Astrocyte (in vitro differentiated cells and primary cell): Measurements from ENCODE around the gene DYNLT4. TPM values are rescaled to one million over a fixed set of nuclear protein-coding genes. Genes with fewer than 3 reads are reported as not detected.
A peak's percentile ranks its signal among the peaks of the same experiment; 100 is the strongest.

ENCODE experiments used
- DNase-seq: peaks from one replicate; pipeline ENCODE4 v3.0.0-alpha.2; 2010; ENCODE audit warnings: low read depth
- FAIRE-seq: peaks from 2 replicates; lab custom pipeline; 2011; peaks lifted over from hg19 to GRCh38; lab: Jason Lieb, UNC
- H2AFZ ChIP-seq: 2 replicates; pipeline ENCODE4 v1.6.0; 2012; ENCODE audit warnings: low read depth, low read length, inconsistent platforms
- H3K27ac ChIP-seq: 2 replicates; pipeline ENCODE4 v1.5.1; 2011; ENCODE audit warnings: low read depth, low read length, inconsistent platforms
- H3K27me3 ChIP-seq: 2 replicates; pipeline ENCODE4 v1.6.0; 2011; ENCODE audit warnings: low read length, inconsistent platforms; ENCODE audit not compliant: insufficient read depth
- H3K36me3 ChIP-seq: 2 replicates; pipeline ENCODE4 v1.5.1; 2011; ENCODE audit warnings: low read length, inconsistent platforms; ENCODE audit not compliant: insufficient read depth
- H3K4me1 ChIP-seq: 2 replicates; pipeline ENCODE4 v1.5.1; 2011; ENCODE audit warnings: low read length, inconsistent platforms; ENCODE audit not compliant: insufficient read depth
- H3K4me2 ChIP-seq: 2 replicates; pipeline ENCODE4 v1.6.0; 2012; ENCODE audit warnings: low read length, inconsistent platforms
- H3K4me3 ChIP-seq: 2 replicates; pipeline ENCODE4 v1.5.1; 2011; ENCODE audit warnings: low read depth, mild to moderate bottlenecking, low read length, inconsistent platforms; ENCODE audit not compliant: insufficient read depth
- H3K79me2 ChIP-seq: 2 replicates; pipeline ENCODE4 v1.6.0; 2012; ENCODE audit warnings: mild to moderate bottlenecking, low read length, inconsistent platforms; ENCODE audit not compliant: insufficient read depth
- H3K9ac ChIP-seq: 2 replicates; pipeline ENCODE4 v1.6.0; 2012; ENCODE audit warnings: mild to moderate bottlenecking, low read length, inconsistent platforms
- H3K9me3 ChIP-seq: 2 replicates; pipeline ENCODE4 v1.5.1; 2012; ENCODE audit warnings: low read depth, mild to moderate bottlenecking, low read length, inconsistent platforms; ENCODE audit not compliant: insufficient read depth
- H4K20me1 ChIP-seq: 2 replicates; pipeline ENCODE4 v1.6.0; 2012; ENCODE audit warnings: low read length, inconsistent platforms; ENCODE audit not compliant: insufficient read depth
- H3K27ac Mint-ChIP-seq: one replicate; pipeline ENCODE4 v1.8.0; 2021; ENCODE audit warnings: mild to moderate bottlenecking, mixed read lengths; ENCODE audit not compliant: unreplicated experiment
- H3K27me3 Mint-ChIP-seq: one replicate; pipeline ENCODE4 v1.8.0; 2021; ENCODE audit warnings: low read depth, mixed read lengths; ENCODE audit not compliant: unreplicated experiment
- H3K36me3 Mint-ChIP-seq: one replicate; pipeline ENCODE4 v1.8.0; 2021; ENCODE audit warnings: low read depth, mixed read lengths; ENCODE audit not compliant: unreplicated experiment
- H3K4me1 Mint-ChIP-seq: one replicate; pipeline ENCODE4 v1.8.0; 2021; ENCODE audit warnings: low read depth, mixed read lengths; ENCODE audit not compliant: unreplicated experiment
- H3K4me3 Mint-ChIP-seq: one replicate; pipeline ENCODE4 v1.8.0; 2021; ENCODE audit warnings: mild to moderate bottlenecking, moderate library complexity, mixed read lengths; ENCODE audit not compliant: unreplicated experiment
- H3K9me3 Mint-ChIP-seq: one replicate; pipeline ENCODE4 v1.8.0; 2021; ENCODE audit warnings: mild to moderate bottlenecking, mixed read lengths; ENCODE audit not compliant: unreplicated experiment
- EZH2 ChIP-seq: IDR thresholded peaks from 2 replicates; pipeline ENCODE4 v1.6.1; 2012; ENCODE audit warnings: mild to moderate bottlenecking, low read length, inconsistent platforms; ENCODE audit not compliant: insufficient read depth
- total RNA-seq: library from RNA; stranded (reverse); gene quantifications from 2 replicates; pipeline ENCODE4 v1.2.1, GENCODE V29; 2021
- TF ChIP-seq, protein P1 (sequence below): IDR thresholded peaks from 2 replicates; pipeline ENCODE4 v1.5.1; 2011; ENCODE audit warnings: low read depth, mild to moderate bottlenecking, inconsistent platforms, low read length, moderate library complexity; ENCODE audit not compliant: insufficient read depth

DYNLT4 gene
- total RNA-seq, 1 donor from 2014 or later, result 0.50 TPM

DNA sequence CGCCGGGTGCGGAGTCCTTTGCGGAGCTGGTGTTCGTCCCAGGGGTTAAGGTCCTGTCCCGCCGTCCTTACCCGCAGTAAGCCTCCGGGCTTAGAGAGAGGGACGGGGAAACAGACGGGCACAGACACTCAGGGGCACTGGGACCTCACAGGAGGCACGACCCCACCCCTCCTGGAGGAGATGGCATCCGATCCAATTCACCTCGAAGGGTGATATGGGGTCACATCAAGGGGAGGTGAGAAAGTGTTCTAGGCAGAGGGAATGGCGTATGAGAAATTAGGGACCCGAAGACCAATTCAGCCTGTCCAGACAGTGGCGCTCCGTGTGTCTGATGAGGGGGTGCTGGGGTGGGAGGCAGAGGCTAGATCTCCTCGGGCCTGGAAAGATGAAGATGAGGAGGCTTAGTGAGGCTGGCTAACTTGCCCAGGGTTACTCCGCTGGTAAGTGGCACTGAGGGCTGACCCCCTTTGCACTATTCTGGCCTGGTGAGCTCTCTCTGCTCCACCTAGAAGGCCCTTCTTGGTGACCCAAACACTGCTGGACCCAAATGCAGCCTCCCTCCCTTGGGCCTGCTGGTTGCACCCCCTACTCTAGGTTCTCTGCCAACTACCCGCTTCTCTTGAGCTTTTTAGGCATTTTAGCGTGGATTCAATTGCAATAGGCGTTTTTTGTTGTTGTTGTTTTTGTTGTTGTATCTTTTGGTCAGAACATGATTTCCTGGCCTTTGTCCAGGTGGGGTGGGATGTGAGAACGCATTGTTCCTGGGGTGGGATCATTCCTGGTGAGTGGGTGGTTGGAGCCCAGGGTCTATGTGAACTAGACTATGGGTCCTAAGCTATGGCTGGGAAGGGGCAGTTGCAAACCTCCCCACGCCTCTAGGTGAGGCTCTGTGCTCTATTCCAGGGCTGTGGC lies 13.4 kb upstream of the DYNLT4 start:
- Mint-ChIP-seq H3K4me1 (peaks cover 8% of the 10 kb centered on the region), H3K36me3 (peaks cover 3% of the 10 kb centered on the region), H3K27me3 (peaks cover 2% of the 10 kb centered on the region), H3K4me3 (peak overlapping the region; percentile 81), H3K27ac (peak overlapping the region; percentile 99), H3K9me3 (peaks cover 3% of the 10 kb centered on the region)
- Histone ChIP-seq H3K9me3 (no peaks in the 10 kb centered on the region), H3K27me3 (no peaks in the 10 kb centered on the region), H3K4me2 (peak overlapping the region; percentile 84), H3K9ac (peak overlapping the region; percentile 94), H4K20me1 (no peaks in the 10 kb centered on the region), H3K4me1 (peaks cover 11% of the 10 kb centered on the region), H3K36me3 (peaks cover 6% of the 10 kb centered on the region), H3K79me2 (no peaks in the 10 kb centered on the region), H3K4me3 (peak overlapping the region; percentile 60), H3K27ac (peak overlapping the region; percentile 99), H2AFZ (peak overlapping the region; percentile 83)
- no peak for FAIRE-seq
- no peak for DNase-seq
- TF ChIP-seq, protein P1, sequence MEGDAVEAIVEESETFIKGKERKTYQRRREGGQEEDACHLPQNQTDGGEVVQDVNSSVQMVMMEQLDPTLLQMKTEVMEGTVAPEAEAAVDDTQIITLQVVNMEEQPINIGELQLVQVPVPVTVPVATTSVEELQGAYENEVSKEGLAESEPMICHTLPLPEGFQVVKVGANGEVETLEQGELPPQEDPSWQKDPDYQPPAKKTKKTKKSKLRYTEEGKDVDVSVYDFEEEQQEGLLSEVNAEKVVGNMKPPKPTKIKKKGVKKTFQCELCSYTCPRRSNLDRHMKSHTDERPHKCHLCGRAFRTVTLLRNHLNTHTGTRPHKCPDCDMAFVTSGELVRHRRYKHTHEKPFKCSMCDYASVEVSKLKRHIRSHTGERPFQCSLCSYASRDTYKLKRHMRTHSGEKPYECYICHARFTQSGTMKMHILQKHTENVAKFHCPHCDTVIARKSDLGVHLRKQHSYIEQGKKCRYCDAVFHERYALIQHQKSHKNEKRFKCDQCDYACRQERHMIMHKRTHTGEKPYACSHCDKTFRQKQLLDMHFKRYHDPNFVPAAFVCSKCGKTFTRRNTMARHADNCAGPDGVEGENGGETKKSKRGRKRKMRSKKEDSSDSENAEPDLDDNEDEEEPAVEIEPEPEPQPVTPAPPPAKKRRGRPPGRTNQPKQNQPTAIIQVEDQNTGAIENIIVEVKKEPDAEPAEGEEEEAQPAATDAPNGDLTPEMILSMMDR, result no peak
- TF ChIP-seq EZH2, result no peak

DNA sequence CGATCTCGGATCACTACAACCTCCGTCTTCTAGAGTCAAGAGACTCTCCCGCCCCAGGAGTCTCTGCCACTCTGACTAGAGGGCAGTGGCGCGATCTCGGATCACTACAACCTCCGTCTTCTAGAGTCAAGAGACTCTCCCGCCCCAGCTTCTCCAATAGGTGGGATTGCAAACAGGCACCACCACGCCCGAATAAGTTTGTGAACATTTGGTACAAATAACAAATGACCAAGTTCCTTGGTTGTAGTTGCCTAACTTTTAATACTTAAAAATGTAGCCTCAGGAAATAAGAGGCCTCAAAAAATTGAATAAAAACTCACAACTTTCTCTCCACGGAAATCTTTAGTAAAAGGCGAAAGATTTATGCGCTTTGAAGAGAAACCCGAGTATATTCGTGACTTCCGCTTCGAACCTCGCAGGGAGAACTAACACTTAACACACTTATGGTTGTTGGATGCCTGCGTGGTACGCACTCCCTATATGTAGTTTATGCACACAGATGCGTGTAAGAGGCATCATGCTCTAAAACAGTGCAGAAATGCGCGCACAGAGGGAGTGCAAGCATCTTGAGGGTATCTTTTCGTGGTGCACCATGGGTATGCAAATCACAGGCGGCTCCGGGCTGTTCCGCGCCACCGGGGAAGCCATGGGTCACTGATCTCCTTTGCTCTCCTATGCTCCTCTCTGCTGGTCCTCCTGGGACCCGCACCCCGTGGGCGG lies 12.6 kb upstream of the DYNLT4 start:
- Histone ChIP-seq H3K36me3 (peaks cover 13% of the 10 kb centered on the region), H2AFZ (peak overlapping the region; percentile 83), H3K27me3 (no peaks in the 10 kb centered on the region), H3K9me3 (no peaks in the 10 kb centered on the region), H4K20me1 (no peaks in the 10 kb centered on the region), H3K4me3 (peak overlapping the region; percentile 60), H3K27ac (peak overlapping the region; percentile 99), H3K9ac (peak overlapping the region; percentile 94), H3K79me2 (no peaks in the 10 kb centered on the region), H3K4me2 (peak overlapping the region; percentile 84), H3K4me1 (peaks cover 13% of the 10 kb centered on the region)
- Mint-ChIP-seq H3K4me3 (peak overlapping the region; percentile 81), H3K27ac (peak overlapping the region; percentile 99), H3K27me3 (peaks cover 2% of the 10 kb centered on the region), H3K36me3 (peaks cover 10% of the 10 kb centered on the region), H3K9me3 (peaks cover 3% of the 10 kb centered on the region), H3K4me1 (peaks cover 15% of the 10 kb centered on the region)
- FAIRE-seq (peak; percentile 39), DNase-seq (peak; percentile 94)
- TF ChIP-seq, protein P1, result no peak
- no peak for TF ChIP-seq EZH2
